GM12873 (cell line): ENCODE measurements around the gene PLEK2.

Experiments used
- TF ChIP-seq, protein P1 (sequence below): IDR thresholded peaks from 2 replicates; pipeline ENCODE4 v1.5.1; 2012; ENCODE audit warnings: low read depth, mild to moderate bottlenecking, moderate library complexity, low read length, control low read depth; ENCODE audit not compliant: insufficient read depth; ENCODE audit errors: missing control alignments

PLEK2 gene

DNA sequence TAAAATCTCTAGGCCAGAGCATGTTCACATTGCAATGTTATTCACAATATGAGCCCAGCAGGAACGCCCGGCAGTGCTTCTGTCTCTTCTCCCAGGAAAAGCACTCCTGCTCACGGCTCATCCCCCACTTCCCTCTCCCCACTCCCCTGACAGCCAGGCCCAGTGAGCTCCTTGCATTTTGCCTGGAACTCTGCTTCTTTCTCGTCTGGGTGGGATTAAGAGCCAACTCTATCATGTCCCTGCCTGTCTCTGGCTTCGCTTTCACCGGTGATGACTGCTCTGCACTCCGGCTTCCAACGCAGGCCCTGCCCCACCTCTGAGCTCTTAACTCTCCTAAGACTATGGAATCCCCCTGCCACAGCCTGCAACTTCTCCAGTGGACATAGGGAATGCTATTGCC lies 2.5 kb downstream of the PLEK2 start:
- TF ChIP-seq, protein P1, sequence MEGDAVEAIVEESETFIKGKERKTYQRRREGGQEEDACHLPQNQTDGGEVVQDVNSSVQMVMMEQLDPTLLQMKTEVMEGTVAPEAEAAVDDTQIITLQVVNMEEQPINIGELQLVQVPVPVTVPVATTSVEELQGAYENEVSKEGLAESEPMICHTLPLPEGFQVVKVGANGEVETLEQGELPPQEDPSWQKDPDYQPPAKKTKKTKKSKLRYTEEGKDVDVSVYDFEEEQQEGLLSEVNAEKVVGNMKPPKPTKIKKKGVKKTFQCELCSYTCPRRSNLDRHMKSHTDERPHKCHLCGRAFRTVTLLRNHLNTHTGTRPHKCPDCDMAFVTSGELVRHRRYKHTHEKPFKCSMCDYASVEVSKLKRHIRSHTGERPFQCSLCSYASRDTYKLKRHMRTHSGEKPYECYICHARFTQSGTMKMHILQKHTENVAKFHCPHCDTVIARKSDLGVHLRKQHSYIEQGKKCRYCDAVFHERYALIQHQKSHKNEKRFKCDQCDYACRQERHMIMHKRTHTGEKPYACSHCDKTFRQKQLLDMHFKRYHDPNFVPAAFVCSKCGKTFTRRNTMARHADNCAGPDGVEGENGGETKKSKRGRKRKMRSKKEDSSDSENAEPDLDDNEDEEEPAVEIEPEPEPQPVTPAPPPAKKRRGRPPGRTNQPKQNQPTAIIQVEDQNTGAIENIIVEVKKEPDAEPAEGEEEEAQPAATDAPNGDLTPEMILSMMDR: no peak

DNA sequence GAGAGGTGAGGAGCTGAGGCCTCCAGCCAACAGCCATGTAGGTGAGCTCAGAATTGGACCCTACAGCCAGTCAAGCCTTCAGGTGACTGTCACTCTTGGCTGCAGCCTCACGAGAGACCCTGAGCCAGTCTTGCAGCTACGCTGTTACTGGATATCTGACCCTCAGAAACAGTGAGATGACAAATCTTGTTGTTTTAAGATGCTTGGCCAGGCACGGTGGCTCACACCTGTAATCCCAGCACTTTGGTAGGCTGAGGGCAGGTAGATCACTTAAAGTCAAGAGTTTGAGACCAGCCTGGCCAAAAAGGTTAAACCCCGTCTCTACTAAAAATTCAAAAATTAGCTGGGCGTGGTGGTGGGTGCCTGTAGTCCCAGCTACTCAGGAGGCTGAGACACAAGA lies 6.2 kb downstream of the PLEK2 start:
- TF ChIP-seq, protein P1: no peak

DNA sequence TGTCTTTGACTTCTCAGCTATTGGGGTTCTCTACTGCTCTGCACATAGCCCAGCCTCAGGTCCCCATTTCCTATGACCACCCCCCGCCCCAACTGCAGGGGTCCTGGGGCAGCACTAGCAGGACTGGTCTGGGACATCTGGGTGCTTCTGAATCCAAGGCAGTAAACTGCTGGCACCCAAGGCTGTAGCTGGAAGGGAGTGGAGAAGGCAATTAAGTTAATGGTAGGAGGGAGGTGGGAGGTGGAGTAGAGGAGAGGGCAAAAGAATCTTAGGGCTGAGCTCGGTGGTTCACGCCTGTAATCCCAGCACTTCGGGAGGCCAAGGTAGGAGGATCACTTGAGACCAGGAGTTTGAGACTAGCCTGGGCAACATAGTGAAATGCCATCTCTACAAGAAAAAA lies 11.5 kb downstream of the PLEK2 start:
- TF ChIP-seq, protein P1: no peak

DNA sequence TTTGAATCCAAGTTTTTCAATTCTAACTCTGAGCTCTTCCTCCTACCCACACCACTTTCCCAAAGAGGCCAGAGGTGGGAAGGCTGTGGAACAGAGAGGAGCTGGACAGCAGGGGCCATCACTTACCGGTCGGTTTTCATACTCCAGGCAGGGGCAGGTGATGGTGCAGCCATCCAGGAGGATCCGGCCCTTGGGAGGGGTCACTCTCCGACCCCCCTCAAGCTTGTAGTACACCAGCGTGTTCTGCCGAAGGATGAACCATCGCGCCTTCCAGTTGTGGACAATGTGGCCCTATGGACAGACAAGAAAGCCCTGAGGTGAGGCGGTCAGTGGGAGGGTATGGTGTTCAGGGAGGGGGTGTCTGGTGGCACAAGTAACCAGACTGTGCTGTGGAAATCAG lies 14.4 kb downstream of the PLEK2 start:
- TF ChIP-seq, protein P1: no peak

DNA sequence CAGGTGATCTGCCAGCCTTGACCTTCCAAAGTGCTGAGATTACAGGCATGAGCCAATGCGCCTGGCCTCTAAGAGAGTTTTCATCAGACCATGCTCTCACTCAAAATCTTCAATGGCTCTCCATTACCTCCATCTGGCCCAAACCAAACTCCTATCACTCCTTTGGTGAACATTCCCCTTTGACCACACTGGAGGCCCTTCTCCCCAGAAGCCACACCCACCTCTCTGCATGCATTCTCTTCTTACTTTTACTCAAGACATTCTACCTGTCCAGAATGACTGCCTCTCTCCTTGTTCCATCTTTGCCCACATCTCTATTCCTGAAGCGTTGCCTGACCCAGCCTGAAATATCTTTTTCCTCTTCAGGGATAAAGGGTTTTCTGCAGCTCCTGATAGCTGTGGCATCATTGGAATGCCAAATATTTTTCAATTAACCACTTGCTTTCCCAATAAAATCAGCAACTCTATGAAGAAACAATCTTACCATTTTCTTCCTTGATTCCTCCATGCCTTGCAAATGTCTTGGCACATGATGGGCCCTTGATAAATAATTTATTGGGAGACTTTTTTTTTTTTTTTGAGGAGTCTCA lies 15.5 kb downstream of the PLEK2 start:
- TF ChIP-seq, protein P1: no peak

DNA sequence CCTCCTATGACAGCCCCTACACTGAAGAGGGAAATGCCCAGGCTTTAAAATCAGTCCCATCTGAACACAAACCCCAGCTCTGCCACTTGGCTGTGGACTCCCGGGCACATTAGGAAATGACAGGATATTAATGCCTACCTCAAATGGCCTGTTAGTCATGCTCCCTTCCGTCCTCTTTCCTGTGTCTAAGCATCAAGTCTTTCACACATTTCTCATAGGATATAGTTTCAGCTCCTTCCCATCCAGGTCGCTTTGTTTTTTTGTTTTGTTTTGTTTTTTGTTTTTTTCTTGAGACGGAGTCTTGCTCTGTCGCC lies 16.1 kb downstream of the PLEK2 start:
- TF ChIP-seq, protein P1: no peak

DNA sequence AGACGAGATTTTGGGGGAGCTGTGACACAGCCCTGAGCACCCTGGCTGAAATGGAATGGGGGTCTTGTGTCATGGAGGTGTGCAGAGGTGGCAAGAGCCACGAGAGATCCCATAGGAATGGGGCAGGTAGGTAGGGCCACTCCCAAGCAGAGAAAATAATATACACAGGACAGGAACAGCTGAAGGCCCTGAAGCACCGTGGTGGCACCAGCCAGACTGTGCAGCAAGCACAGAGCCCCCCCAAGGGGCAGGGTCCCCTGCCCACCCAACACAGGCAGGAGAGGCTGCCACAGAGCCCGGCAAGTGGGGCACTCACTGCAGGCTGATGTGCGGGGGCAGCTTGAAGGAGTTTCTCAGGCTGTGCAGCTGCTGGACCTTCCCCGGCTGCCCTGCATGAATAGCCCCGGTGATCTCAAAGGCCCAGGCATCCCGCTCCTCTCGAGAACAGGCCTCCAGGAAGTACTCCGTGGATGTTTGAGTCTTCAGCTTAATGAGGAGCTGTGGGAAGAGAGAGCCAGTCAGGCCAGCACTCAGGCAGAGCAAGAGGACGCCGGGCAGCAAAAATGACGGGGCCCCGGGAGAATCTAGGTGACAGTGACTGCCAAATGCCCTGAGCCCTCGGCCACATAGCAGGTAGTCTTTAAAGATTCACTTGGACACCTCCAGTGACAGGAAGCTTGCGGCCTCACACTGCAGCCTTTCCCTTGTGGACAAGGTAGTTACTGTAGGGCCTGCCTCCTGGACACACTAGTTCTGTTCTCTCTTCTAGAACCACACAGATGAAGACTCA lies 16.7 kb downstream of the PLEK2 start:
- TF ChIP-seq, protein P1: no peak
